Activated naive CD4-positive, alpha-beta T cell treated with Interleukin-2 at 50 U/mL for 16 hours (primary cell): ENCODE results near the gene DOLPP1.

Source experiments
- DNase-seq: peaks from one replicate; pipeline ENCODE4 v3.0.0-alpha.2; 2020

Gene DOLPP1

GRCh38 chr9:129068110-129068509 is 12.8 kb upstream of the DOLPP1 start:
- DNase-seq = no peak

GRCh38 chr9:129068990-129069861 is 11.7 kb upstream of the DOLPP1 start:
- DNase-seq = peak; percentile 45

DNA sequence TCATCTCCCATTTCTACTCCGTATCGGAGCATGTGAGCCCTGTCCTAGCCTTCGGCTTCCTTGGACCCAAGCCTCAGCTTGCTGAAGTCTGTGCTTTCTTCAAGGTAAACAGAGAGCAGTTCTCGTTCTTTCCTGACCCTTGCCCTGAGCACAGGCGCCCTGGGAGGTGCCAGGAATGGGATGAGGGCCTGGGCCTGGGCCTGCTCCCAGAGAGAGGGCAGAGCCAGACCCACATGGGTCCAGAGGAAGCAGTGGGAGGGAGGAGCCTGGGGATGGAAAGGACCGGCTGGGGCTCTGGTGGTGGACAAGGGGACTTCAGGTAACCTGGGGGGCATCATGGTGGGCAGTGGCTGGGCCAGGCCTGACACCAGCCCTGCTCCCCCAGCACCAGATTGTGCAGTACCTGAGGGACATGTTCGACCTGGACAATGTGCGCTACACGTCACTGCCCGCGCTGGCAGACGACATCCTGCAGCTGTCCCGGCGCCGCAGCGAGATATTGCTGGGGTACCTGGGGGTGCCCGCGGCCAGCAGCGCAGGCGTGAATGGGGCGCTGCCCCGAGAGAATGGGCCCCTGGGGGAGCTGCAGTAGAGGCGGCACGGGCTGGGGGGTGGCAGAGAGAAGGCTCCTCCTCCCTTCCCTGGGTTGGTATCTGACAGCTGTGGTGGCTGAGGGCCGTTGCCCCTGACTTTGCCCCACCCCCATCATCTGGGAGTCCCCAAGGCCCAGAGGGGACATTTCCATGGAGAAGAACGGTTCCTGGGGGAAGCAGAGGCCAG is 10.9 kb upstream of the DOLPP1 start:
- no peak for DNase-seq

DNA sequence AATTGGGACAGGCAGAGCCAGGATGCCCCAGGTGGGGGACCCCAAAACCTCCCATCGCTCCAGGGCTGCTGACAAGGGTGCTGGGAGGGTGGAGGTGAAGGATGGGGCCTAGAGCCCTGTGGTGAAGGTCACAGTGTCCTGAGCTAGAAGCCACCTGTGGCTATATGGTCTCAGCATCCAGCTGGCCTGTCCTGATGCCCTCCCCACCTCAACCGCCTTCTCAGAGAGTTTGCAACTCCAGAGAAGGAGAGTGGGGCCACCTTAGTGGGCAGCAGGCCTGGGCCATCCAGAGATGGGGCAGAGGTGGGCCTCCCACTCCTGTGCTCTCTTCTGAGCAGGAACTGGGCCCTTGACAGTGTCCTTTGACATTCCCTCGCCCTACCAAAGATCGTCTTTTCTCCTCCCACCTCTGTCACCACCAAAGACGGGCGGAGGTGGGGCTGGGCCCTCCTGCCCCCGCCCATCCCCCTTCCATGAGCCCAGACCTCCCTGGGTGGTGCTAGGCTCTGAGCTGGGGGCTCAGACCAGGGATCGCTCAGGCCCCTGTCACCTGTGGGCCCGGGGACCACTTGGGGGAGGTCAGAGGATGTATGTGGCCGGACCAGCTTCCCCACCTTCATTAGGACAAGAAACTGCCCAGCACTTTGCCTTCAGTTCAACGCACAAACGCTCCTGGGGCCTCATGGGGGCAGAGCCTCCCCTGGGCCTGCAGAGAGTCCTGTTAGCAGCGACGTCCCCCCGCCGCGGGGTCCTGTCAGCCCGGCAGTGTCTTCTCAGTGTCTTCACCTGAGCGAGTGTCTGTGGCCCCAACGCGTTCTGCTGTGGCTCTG is 10.0 kb upstream of the DOLPP1 start:
- DNase-seq = no peak

DNA sequence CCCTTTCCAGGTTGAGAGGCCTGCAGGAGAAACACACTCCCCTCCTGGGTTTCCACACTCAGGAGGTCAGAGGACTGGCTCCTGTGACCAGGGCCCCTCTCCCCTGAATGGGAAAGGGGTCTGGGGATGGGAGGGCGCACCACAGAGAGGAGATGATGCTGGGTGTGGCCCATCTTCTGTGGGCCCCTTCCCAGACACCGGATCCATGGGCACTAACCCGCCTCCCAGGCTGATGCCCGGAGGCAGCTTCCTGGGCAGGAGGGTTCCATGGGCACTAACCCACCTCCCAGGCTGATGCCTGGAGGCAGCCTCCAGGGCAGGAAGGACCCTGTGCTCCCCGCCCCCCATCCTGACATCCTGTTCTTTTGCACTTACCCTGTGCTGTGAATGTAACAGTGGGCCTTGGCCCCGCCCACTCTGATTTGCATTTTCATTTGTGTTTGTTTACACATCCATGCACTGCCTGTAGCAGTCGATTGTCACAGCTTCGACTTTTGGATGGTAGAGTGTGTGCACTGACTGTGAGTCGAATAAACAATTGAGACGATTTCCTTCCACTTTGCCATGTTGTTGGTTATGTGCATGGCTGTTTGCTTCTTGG is 9.3 kb upstream of the DOLPP1 start:
- DNase-seq = peak; percentile 13

DNA sequence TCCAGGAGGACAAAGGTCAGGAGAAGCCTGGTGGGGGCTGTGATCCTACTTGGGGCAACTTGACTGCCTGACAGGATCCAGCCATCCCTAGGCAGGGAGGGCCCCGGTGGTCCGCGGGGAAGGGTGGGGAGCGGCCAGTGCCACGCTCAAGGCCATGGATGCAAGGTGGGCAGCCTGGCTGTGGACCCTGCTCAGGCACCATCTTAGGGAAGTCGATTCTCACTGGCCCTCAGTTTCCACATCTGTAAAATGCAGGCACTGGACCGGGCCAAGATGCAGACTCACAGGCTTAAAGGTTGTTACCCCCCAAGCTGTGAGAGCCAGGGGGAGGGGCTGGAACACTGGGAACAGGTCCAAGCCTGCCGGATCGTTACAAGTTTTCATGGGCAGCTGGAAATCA is 8.7 kb upstream of the DOLPP1 start:
- DNase-seq = no peak

- DNase-seq = no peak
These were observed 7.5 kb upstream of the DOLPP1 start for GRCh38 chr9:129073404-129073803.

GRCh38 chr9:129074106-129074505 is 6.8 kb upstream of the DOLPP1 start:
- no peak for DNase-seq

- no peak for DNase-seq
These were observed 4.8 kb upstream of the DOLPP1 start for GRCh38 chr9:129075996-129076639.

DNA sequence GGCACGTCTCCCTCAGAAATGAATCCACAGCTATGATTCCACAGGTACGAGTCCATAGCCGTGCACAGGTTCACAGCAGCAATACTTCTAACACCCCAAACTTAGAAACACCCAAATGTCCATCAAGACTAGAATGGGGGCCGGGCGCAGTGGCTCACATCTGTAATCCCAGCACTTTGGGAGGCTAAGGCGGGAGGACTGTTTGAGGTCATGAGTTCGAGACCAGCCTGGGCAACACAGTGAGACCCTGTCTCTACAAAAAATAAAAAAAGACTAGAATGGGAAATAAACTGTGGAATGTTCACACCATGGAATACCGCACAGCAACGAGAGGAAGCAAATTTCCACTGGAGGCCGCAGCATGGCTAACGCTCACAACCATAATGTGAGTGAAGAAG is 4.3 kb upstream of the DOLPP1 start:
- no peak for DNase-seq

- DNase-seq = no peak
These were observed 3.7 kb upstream of the DOLPP1 start for GRCh38 chr9:129077236-129077635.

- no peak for DNase-seq
These were observed 2.0 kb upstream of the DOLPP1 start for GRCh38 chr9:129078691-129079503.

GRCh38 chr9:129079829-129080228 is 1.1 kb upstream of the DOLPP1 start:
- DNase-seq = no peak

GRCh38 chr9:129080298-129080600 is 662 bp upstream of the DOLPP1 start:
- DNase-seq = no peak

DNA sequence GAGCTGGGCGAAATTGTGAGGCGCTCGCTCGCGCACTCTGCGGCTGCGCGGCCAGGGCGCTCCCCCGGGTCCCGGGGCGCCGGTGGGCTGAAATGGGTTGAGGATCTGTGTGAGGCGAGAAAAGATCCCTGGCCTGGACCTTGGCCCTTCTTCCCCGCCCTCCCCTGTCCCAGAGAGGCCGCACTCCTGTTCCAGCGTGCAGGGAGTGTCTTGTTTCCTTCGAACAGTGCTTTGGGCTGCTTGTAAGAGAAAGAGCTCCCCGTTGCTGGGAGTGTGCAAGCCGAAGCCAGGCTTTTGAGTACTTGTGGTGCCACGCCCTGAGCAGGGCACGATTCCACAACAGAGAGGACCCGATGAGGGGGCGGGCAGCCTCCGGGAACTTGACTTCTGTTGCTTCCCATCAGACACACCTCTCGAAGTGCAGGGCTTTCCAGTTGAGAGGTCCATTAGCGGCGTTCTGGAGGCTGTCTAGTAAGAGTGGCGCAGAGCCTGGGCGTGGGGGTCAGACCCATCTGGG is 535 bp downstream of the DOLPP1 start:
- no peak for DNase-seq

DNA sequence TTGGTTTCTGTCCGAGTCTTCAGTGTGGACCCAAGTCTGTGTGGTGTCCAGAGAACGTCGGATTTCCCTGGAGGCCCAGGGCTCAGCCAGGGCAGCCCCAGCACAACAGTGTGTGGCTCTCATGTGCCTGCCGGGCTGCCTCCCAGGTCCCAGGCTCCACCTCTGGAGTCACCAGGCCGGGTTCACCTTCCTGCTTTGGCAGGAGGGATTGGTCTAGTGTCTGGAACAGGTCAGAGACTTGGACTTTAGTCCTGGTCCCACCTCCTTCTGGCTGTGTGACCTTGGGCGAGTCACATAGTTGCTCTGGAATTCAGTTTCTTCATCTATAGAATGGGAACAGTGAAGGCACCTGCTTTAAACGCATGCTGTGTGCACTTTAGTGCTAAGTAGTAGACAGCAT is 3.2 kb downstream of the DOLPP1 start:
- DNase-seq = no peak

- no peak for DNase-seq
These were observed 8.3 kb downstream of the DOLPP1 start for GRCh38 chr9:129089246-129089645.

DNA sequence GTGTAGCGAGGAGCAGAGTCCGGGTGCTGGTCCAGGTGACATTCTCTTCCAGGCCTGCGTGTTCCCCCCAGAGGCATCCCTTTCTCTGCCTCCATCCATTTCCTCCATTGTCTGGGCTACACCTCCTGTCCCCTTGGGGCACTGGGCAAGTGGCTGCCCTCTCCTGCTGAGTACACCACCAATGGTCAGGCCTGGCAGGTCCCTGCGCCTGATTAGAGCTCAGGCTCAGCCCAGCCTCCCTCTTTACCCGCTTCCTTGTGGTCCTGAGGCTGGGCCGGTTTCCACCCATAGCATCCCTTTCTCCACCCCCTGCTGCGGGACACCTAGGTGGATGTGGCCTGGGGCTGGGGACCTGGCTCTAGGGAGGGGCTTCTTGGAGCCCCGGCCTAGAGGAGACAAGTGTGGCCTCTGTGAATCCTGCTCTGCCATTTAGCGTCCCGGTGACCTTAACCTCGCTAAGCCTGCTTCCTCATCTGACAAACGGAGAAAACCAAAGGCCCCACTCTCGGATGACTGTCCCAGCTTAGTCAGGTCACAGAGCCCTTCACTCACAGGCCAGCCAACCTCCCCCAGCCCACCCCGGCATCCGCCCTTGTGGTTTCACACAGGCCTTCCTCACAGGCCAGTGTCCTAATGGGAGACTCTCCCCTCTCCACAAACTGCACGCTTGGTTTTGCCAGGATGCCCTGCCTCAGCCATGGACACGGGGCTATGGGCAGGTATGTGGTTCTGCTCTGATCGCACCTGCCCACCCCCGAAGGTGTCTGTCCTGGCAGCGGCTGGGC is 12.9 kb downstream of the DOLPP1 start:
- no peak for DNase-seq

- DNase-seq = no peak
These were observed 13.7 kb downstream of the DOLPP1 start for GRCh38 chr9:129094387-129095169.
